CD4-positive, alpha-beta memory T cell (primary cell): ENCODE results near the gene NCR2. TPM values are rescaled to one million over a fixed set of nuclear protein-coding genes. Genes with fewer than 3 reads are reported as not detected.

Experiments used
- CTCF ChIA-PET: fragments of 350-600 bp; sonication (Branson Sonifier 250); formaldehyde crosslinking; loops from one replicate; lab custom pipeline; 2021; ENCODE audit warnings: inconsistent platforms; ENCODE audit not compliant: partially characterized antibody; lab: Charles Lee
- POLR2A ChIA-PET: fragments of 350-600 bp; sonication (Branson Sonifier 250); formaldehyde crosslinking; loops from one replicate; lab custom pipeline; 2021; ENCODE audit not compliant: partially characterized antibody; lab: Charles Lee
- DNase-seq, 5 donors: peaks; one replicate each; pipeline versions ENCODE4 v3.0.0 to v3.0.0-alpha.2; 2020 to 2022; ENCODE audit warnings: mixed read lengths in 1 of 5
- H3K27ac ChIP-seq: one replicate; pipeline ENCODE4 v1.7.0; 2013; ENCODE audit warnings: low read depth, low read length
- H3K27me3 ChIP-seq: 2 replicates; pipeline ENCODE4 v1.7.0; 2013; ENCODE audit warnings: mild to moderate bottlenecking, low read length, moderate library complexity; ENCODE audit not compliant: insufficient read depth
- H3K36me3 ChIP-seq: 2 replicates; pipeline ENCODE4 v1.7.0; 2013; ENCODE audit warnings: mild to moderate bottlenecking, low read length, moderate library complexity; ENCODE audit not compliant: insufficient read depth
- H3K4me1 ChIP-seq: 2 replicates; pipeline ENCODE4 v1.7.0; 2013; ENCODE audit warnings: mild to moderate bottlenecking, low read length, moderate library complexity; ENCODE audit not compliant: insufficient read depth
- H3K4me3 ChIP-seq, 2 donors: one replicate each; pipeline ENCODE4 v1.7.0; 2013; ENCODE audit warnings: low read length in 2 of 2, mild to moderate bottlenecking in 1 of 2
- H3K9me3 ChIP-seq, 2 donors: one replicate each; pipeline ENCODE4 v1.7.0; 2013; ENCODE audit warnings: low read length in 2 of 2, control low read depth in 1 of 2; ENCODE audit not compliant: control insufficient read depth in 1 of 2
- H3K27ac Mint-ChIP-seq, 7 donors: one replicate each; pipeline ENCODE4 v1.8.0; 2020 to 2021; ENCODE audit warnings: mixed read lengths in 7 of 7, mild to moderate bottlenecking in 6 of 7, inconsistent platforms in 3 of 7, moderate library complexity in 3 of 7
- H3K27me3 Mint-ChIP-seq, 2 donors: one replicate each; pipeline ENCODE4 v1.8.0; 2020 to 2021; ENCODE audit warnings: mixed read lengths in 2 of 2
- H3K36me3 Mint-ChIP-seq, 2 donors: one replicate each; pipeline ENCODE4 v1.8.0; 2020 to 2021; ENCODE audit warnings: mixed read lengths in 2 of 2, inconsistent platforms in 1 of 2, mild to moderate bottlenecking in 1 of 2
- H3K4me1 Mint-ChIP-seq, 4 donors: one replicate each; pipeline ENCODE4 v1.8.0; 2020 to 2021; ENCODE audit warnings: mixed read lengths in 4 of 4, mild to moderate bottlenecking in 1 of 4
- H3K4me3 Mint-ChIP-seq, 8 donors: one replicate each; pipeline ENCODE4 v1.8.0; 2020 to 2021; ENCODE audit warnings: mixed read lengths in 8 of 8, mild to moderate bottlenecking in 7 of 8, moderate library complexity in 6 of 8, inconsistent platforms in 3 of 8
- H3K9me3 Mint-ChIP-seq, 8 donors: one replicate each; pipeline ENCODE4 v1.8.0; 2020 to 2021; ENCODE audit warnings: mixed read lengths in 8 of 8, mild to moderate bottlenecking in 5 of 8, inconsistent platforms in 3 of 8, moderate library complexity in 1 of 8
- intact Hi-C: fragments of 100-400 bp; cut with micrococcal nuclease; formaldehyde crosslinking; loops from one replicate; pipeline ENCODE4 v1.15.1; 2023
- polyA plus RNA-seq, 2 donors: library from polyadenylated mRNA; unstranded; fragments of 300-500 nt; fragmentation: Illumina TruSeq; gene quantifications; one replicate each; pipeline ENCODE4 v1.2.3, GENCODE V29; 2021
- total RNA-seq, 2 experiments: library from RNA; stranded (reverse); gene quantifications; one replicate each; pipeline ENCODE4 v1.2.3, GENCODE V29; 2021

The NCR2 gene
- total and polyA plus RNA-seq, 4 experiments from 2014 or later = not detected

- POLR2A ChIA-PET = no interaction called here
- CTCF ChIA-PET = interaction anchor here (1.0 to 7.4 kb wide), 5 partner anchors 8 to 38 kb away, joined by 4 to 135 read pairs (median 12); partner anchors contain the start of gene NCR2
- no peak for DNase-seq
These were observed 19.3 kb upstream of the NCR2 start for GRCh38 chr6:41315943-41316620.

GRCh38 chr6:41318261-41318653 lies 17.2 kb upstream of the NCR2 start:
- Mint-ChIP-seq H3K4me3 (peak overlapping the region in 5 of 8 donors; percentile 13 to 68 (median 35)), H3K9me3 (no peaks in the 10 kb centered on the region), H3K27ac (no peak overlapping the region), H3K36me3 (no peaks in the 10 kb centered on the region), H3K27me3 (peaks cover 5 to 20% of the 10 kb centered on the region in 2 donors), H3K4me1 (peaks cover 2 to 19% (median 10%) of the 10 kb centered on the region in 4 donors)
- ChIA-PET POLR2A (no interaction called here), CTCF (interaction anchor here (1.0 to 7.4 kb wide), 10 partner anchors 10 to 136 kb away, joined by 3 to 135 read pairs (median 6); partner anchors contain the start of gene NCR2)
- Histone ChIP-seq H3K4me1 (peaks cover 7% of the 10 kb centered on the region), H3K4me3 (no peak overlapping the region), H3K36me3 (no peaks in the 10 kb centered on the region), H3K9me3 (no peaks in the 10 kb centered on the region), H3K27me3 (no peaks in the 10 kb centered on the region), H3K27ac (no peak overlapping the region)
- DNase-seq = no peak
- intact Hi-C loops = loop anchor here (1.0 to 2.0 kb wide), 5 partner anchors 12 to 1969 kb away; partner anchors contain the start of genes NFYA and OARD1

More at GRCh38 chr6:41315943-41316620, 19.3 kb upstream of the NCR2 start:
- Mint-ChIP-seq H3K36me3 (no peaks in the 10 kb centered on the region), H3K27ac (no peak overlapping the region), H3K27me3 (peaks cover 8 to 32% of the 10 kb centered on the region in 2 donors), H3K9me3 (no peaks in the 10 kb centered on the region), H3K4me3 (no peak overlapping the region), H3K4me1 (peaks cover 2 to 19% (median 10%) of the 10 kb centered on the region in 4 donors)
- intact Hi-C loops = no loop called here
- Histone ChIP-seq H3K9me3 (no peaks in the 10 kb centered on the region), H3K4me3 (no peak overlapping the region), H3K36me3 (no peaks in the 10 kb centered on the region), H3K27me3 (no peaks in the 10 kb centered on the region), H3K27ac (no peak overlapping the region), H3K4me1 (peaks cover 7% of the 10 kb centered on the region)

GRCh38 chr6:41318654-41319565 lies 16.5 kb upstream of the NCR2 start:
- H3K9me3 Mint-ChIP-seq = no peaks in the 10 kb centered on the region
- Histone ChIP-seq H3K9me3 (no peaks in the 10 kb centered on the region), H3K4me3 (peak overlapping the region in 1 of 2 donors; percentile 8), H3K27ac (no peak overlapping the region), H3K27me3 (no peaks in the 10 kb centered on the region), H3K36me3 (no peaks in the 10 kb centered on the region), H3K4me1 (peaks cover 7% of the 10 kb centered on the region)
- peak; percentile 76 to 82 (median 81) for DNase-seq
- intact Hi-C loops = loop anchor here (1.0 to 2.0 kb wide), 5 partner anchors 13 to 1970 kb away; partner anchors contain the start of genes NFYA and OARD1
- CTCF ChIA-PET = interaction anchor here (0.7 to 7.4 kb wide), 20 partner anchors 9 to 314 kb away, joined by 3 to 135 read pairs (median 4); partner anchors contain the start of gene NCR2
- H3K4me3 Mint-ChIP-seq = peak overlapping the region in 7 of 8 donors; percentile 12 to 72 (median 67)
- H3K4me1 Mint-ChIP-seq = peaks cover 2 to 19% (median 10%) of the 10 kb centered on the region in 4 donors
- peaks cover 5 to 14% of the 10 kb centered on the region in 2 donors for H3K27me3 Mint-ChIP-seq
- POLR2A ChIA-PET = no interaction called here
- H3K36me3 Mint-ChIP-seq = no peaks in the 10 kb centered on the region
- peak overlapping the region in 3 of 7 donors; percentile 27 to 87 (median 71) for H3K27ac Mint-ChIP-seq

GRCh38 chr6:41321183-41321582 lies 14.2 kb upstream of the NCR2 start:
- Mint-ChIP-seq H3K9me3 (no peaks in the 10 kb centered on the region), H3K27me3 (peaks cover 3 to 14% of the 10 kb centered on the region in 2 donors), H3K4me3 (no peak overlapping the region), H3K27ac (peak overlapping the region in 1 of 7 donors; percentile 37), H3K36me3 (no peaks in the 10 kb centered on the region), H3K4me1 (peaks cover 2 to 19% (median 10%) of the 10 kb centered on the region in 4 donors)
- no peaks in the 10 kb centered on the region for H3K36me3 ChIP-seq
- H3K4me3 ChIP-seq = no peak overlapping the region
- H3K4me1 ChIP-seq = peaks cover 7% of the 10 kb centered on the region
- H3K27ac ChIP-seq = no peak overlapping the region
- ChIA-PET POLR2A (no interaction called here), CTCF (interaction anchor here (1.1 to 7.4 kb wide), 7 partner anchors 11 to 154 kb away, joined by 3 to 135 read pairs (median 13); partner anchors contain the start of gene NCR2)
- no peaks in the 10 kb centered on the region for H3K27me3 ChIP-seq
- DNase-seq = no peak
- no peaks in the 10 kb centered on the region for H3K9me3 ChIP-seq
- intact Hi-C loops = no loop called here

GRCh38 chr6:41325446-41326066 lies 9.9 kb upstream of the NCR2 start:
- H3K36me3 Mint-ChIP-seq = no peaks in the 10 kb centered on the region

GRCh38 chr6:41326092-41326491 lies 9.3 kb upstream of the NCR2 start:
- Mint-ChIP-seq H3K4me1 (no peaks in the 10 kb centered on the region), H3K9me3 (no peaks in the 10 kb centered on the region), H3K27me3 (peaks cover 9 to 12% of the 10 kb centered on the region in 2 donors), H3K36me3 (no peaks in the 10 kb centered on the region), H3K27ac (no peak overlapping the region), H3K4me3 (no peak overlapping the region)
- Histone ChIP-seq H3K27ac (no peak overlapping the region), H3K4me3 (no peak overlapping the region), H3K4me1 (no peaks in the 10 kb centered on the region), H3K36me3 (no peaks in the 10 kb centered on the region), H3K9me3 (no peaks in the 10 kb centered on the region), H3K27me3 (no peaks in the 10 kb centered on the region)
- ChIA-PET POLR2A (no interaction called here), CTCF (no interaction called here)
- no peak for DNase-seq
- intact Hi-C loops = no loop called here

More at GRCh38 chr6:41325446-41326066, 9.9 kb upstream of the NCR2 start:
- Histone ChIP-seq H3K27me3 (no peaks in the 10 kb centered on the region), H3K27ac (no peak overlapping the region), H3K4me1 (no peaks in the 10 kb centered on the region), H3K36me3 (no peaks in the 10 kb centered on the region), H3K9me3 (no peaks in the 10 kb centered on the region), H3K4me3 (no peak overlapping the region)
- CTCF ChIA-PET = no interaction called here
- POLR2A ChIA-PET = no interaction called here
- Mint-ChIP-seq H3K9me3 (no peaks in the 10 kb centered on the region), H3K4me1 (no peaks in the 10 kb centered on the region), H3K27ac (no peak overlapping the region), H3K4me3 (no peak overlapping the region), H3K27me3 (peaks cover 9 to 12% of the 10 kb centered on the region in 2 donors)
- DNase-seq = no peak
- intact Hi-C loops = no loop called here
